CD14-positive monocyte (primary cell): ENCODE measurements around the gene OR1S1. TPM values are rescaled to one million over a fixed set of nuclear protein-coding genes. Genes with fewer than 3 reads are reported as not detected.

Experiments used
- DNase-seq, 3 donors: peaks; one replicate each; pipeline ENCODE4 v3.0.0-alpha.2; 2011 to 2022
- H2AFZ ChIP-seq: 2 replicates; pipeline ENCODE4 v1.6.0; 2012; ENCODE audit warnings: mild to moderate bottlenecking, low read depth, low read length, inconsistent platforms; ENCODE audit not compliant: insufficient read depth, poor library complexity, severe bottlenecking
- H3K27ac ChIP-seq, 2 donors: 1 replicate in 1 of 2; 2 replicates in 1 of 2; pipeline ENCODE4 v1.5.1; 2012 to 2013; ENCODE audit warnings: low read length in 2 of 2, control low read depth in 1 of 2, inconsistent platforms in 1 of 2, low read depth in 1 of 2, mild to moderate bottlenecking in 1 of 2
- H3K27me3 ChIP-seq, 2 donors: one replicate each; pipeline versions ENCODE4 v1.6.0 to v1.6.1; 2011 to 2013; ENCODE audit warnings: low read length in 2 of 2; ENCODE audit not compliant: control insufficient read depth in 2 of 2, insufficient read depth in 2 of 2
- H3K36me3 ChIP-seq, 2 donors: replicated peaks in 1 of 2; 1 replicate in 1 of 2; 2 replicates in 1 of 2; pipeline versions ENCODE4 v1.5.1 to v1.6.1; 2012 to 2013; ENCODE audit warnings: low read length in 2 of 2, control low read depth in 1 of 2, inconsistent platforms in 1 of 2, mild to moderate bottlenecking in 1 of 2; ENCODE audit not compliant: insufficient read depth in 2 of 2, control insufficient read depth in 1 of 2
- H3K4me1 ChIP-seq, 2 donors: 1 replicate in 1 of 2; 2 replicates in 1 of 2; pipeline versions ENCODE4 v1.5.1 to v1.6.1; 2012 to 2013; ENCODE audit warnings: low read length in 2 of 2, control low read depth in 1 of 2, inconsistent platforms in 1 of 2, mild to moderate bottlenecking in 1 of 2, moderate library complexity in 1 of 2; ENCODE audit not compliant: insufficient read depth in 2 of 2, control insufficient read depth in 1 of 2
- H3K4me2 ChIP-seq: replicated peaks from 2 replicates; pipeline ENCODE3; 2012; ENCODE audit warnings: low read length, moderate library complexity, mild to moderate bottlenecking; ENCODE audit not compliant: poor library complexity, severe bottlenecking; ENCODE audit errors: extremely low read depth
- H3K4me3 ChIP-seq, 3 experiments: fragments of 200-600 bp in 1 of 3; sonication (generic) in 1 of 3; replicated peaks in 1 of 3; 1 replicate in 2 of 3; 2 replicates in 1 of 3; pipeline ENCODE4 v1.5.1; 2011 to 2013; ENCODE audit warnings: low read length in 3 of 3, mild to moderate bottlenecking in 3 of 3, control low read depth in 2 of 3, low read depth in 2 of 3, inconsistent platforms in 1 of 3, moderate library complexity in 1 of 3
- H3K79me2 ChIP-seq: 2 replicates; pipeline ENCODE4 v1.6.0; 2012; ENCODE audit warnings: mild to moderate bottlenecking, control low read depth, inconsistent platforms, low read length, moderate library complexity; ENCODE audit not compliant: insufficient read depth
- H3K9ac ChIP-seq: 2 replicates; pipeline ENCODE4 v1.6.0; 2017; ENCODE audit warnings: low read length, mild to moderate bottlenecking; ENCODE audit not compliant: insufficient read depth, poor library complexity, severe bottlenecking
- H3K9me3 ChIP-seq, 2 donors: replicated peaks in 1 of 2; 1 replicate in 1 of 2; 2 replicates in 1 of 2; pipeline versions ENCODE4 v1.5.1 to v1.6.1; 2012 to 2013; ENCODE audit warnings: low read length in 2 of 2, control low read depth in 1 of 2; ENCODE audit not compliant: control insufficient read depth in 1 of 2, insufficient read depth in 1 of 2
- H4K20me1 ChIP-seq: 2 replicates; pipeline ENCODE4 v1.6.0; 2012; ENCODE audit warnings: mild to moderate bottlenecking, low read length, control low read depth, moderate library complexity; ENCODE audit not compliant: insufficient read depth
- H3K27ac Mint-ChIP-seq, 7 donors: one replicate each; pipeline ENCODE4 v1.8.0; 2020; ENCODE audit warnings: mild to moderate bottlenecking in 7 of 7, mixed read lengths in 7 of 7, moderate library complexity in 6 of 7, inconsistent platforms in 2 of 7
- H3K27me3 Mint-ChIP-seq, 3 donors: one replicate each; pipeline ENCODE4 v1.8.0; 2021 to 2022; ENCODE audit warnings: low read depth in 3 of 3, mild to moderate bottlenecking in 3 of 3, mixed read lengths in 3 of 3, moderate library complexity in 3 of 3, inconsistent platforms in 1 of 3
- H3K36me3 Mint-ChIP-seq, 2 donors: one replicate each; pipeline ENCODE4 v1.8.0; 2020; ENCODE audit warnings: mixed read lengths in 2 of 2, inconsistent platforms in 1 of 2, mild to moderate bottlenecking in 1 of 2
- H3K4me1 Mint-ChIP-seq: one replicate; pipeline ENCODE4 v1.8.0; 2020; ENCODE audit warnings: mild to moderate bottlenecking, mixed read lengths
- H3K4me3 Mint-ChIP-seq, 2 donors: one replicate each; pipeline ENCODE4 v1.8.0; 2020; ENCODE audit warnings: mild to moderate bottlenecking in 2 of 2, mixed read lengths in 2 of 2, moderate library complexity in 1 of 2
- H3K9me3 Mint-ChIP-seq, 7 donors: one replicate each; pipeline ENCODE4 v1.8.0; 2020 to 2022; ENCODE audit warnings: mixed read lengths in 7 of 7, mild to moderate bottlenecking in 6 of 7, moderate library complexity in 6 of 7, inconsistent platforms in 2 of 7
- WGBS: methylation state at CpG from one replicate; pipeline ENCODE4 v1.1.5; 2013; ENCODE audit warnings: missing lambda C conversion rate; ENCODE audit not compliant: insufficient coverage; 5-methylcytosine and 5-hydroxymethylcytosine counted together
- intact Hi-C, 2 donors: fragments of 100-400 bp; cut with micrococcal nuclease; formaldehyde crosslinking; loops; one replicate each; pipeline versions ENCODE4 v1.15.0 to v1.15.1; 2023
- polyA plus RNA-seq, 3 donors: library from polyadenylated mRNA; depleted of rRNA in 1 of 3; unstranded in 2 of 3; stranded (reverse) in 1 of 3; fragments of 300-500 nt in 2 of 3; fragments of >200 nt in 1 of 3; fragmentation: Illumina TruSeq in 2 of 3; gene quantifications; 1 replicate in 2 of 3; 2 replicates in 1 of 3; pipeline ENCODE4 v1.2.3, GENCODE V29; 2012 to 2021
- TF ChIP-seq, protein P1 (sequence below): fragments of 200-600 bp; IDR thresholded peaks from one replicate; pipeline ENCODE4 v1.8.0; 2022; ENCODE audit warnings: antibody characterized with exemption, mild to moderate bottlenecking

OR1S1 gene
- polyA plus RNA-seq, 3 donors: not detected

- H3K4me3 ChIP-seq: no peak overlapping the region
- no peak overlapping the region for H3K9ac ChIP-seq
- H3K4me3 Mint-ChIP-seq: no peak overlapping the region
- no peaks in the 10 kb centered on the region for H3K27me3 ChIP-seq
- peaks cover 0 to 2% (median 1%) of the 10 kb centered on the region in 3 donors for H3K27me3 Mint-ChIP-seq
- 94% methylated on average over 4 of the region's 7 CpGs for WGBS
- no peaks in the 10 kb centered on the region for H3K36me3 ChIP-seq
- H3K79me2 ChIP-seq: no peaks in the 10 kb centered on the region
- H4K20me1 ChIP-seq: no peaks in the 10 kb centered on the region
- no peaks in the 10 kb centered on the region for H3K4me1 ChIP-seq
- no peak overlapping the region for H3K4me2 ChIP-seq
- H3K36me3 Mint-ChIP-seq: no peaks in the 10 kb centered on the region
- no peak overlapping the region for H3K27ac ChIP-seq
- peaks cover 0 to 8% (median 2%) of the 10 kb centered on the region in 7 donors for H3K9me3 Mint-ChIP-seq
- TF ChIP-seq, protein P1, sequence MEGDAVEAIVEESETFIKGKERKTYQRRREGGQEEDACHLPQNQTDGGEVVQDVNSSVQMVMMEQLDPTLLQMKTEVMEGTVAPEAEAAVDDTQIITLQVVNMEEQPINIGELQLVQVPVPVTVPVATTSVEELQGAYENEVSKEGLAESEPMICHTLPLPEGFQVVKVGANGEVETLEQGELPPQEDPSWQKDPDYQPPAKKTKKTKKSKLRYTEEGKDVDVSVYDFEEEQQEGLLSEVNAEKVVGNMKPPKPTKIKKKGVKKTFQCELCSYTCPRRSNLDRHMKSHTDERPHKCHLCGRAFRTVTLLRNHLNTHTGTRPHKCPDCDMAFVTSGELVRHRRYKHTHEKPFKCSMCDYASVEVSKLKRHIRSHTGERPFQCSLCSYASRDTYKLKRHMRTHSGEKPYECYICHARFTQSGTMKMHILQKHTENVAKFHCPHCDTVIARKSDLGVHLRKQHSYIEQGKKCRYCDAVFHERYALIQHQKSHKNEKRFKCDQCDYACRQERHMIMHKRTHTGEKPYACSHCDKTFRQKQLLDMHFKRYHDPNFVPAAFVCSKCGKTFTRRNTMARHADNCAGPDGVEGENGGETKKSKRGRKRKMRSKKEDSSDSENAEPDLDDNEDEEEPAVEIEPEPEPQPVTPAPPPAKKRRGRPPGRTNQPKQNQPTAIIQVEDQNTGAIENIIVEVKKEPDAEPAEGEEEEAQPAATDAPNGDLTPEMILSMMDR: no peak
- no peaks in the 10 kb centered on the region for H3K4me1 Mint-ChIP-seq
- intact Hi-C loops: no loop called here
- H2AFZ ChIP-seq: no peak overlapping the region
- no peaks in the 10 kb centered on the region for H3K9me3 ChIP-seq
- H3K27ac Mint-ChIP-seq: no peak overlapping the region
- DNase-seq: no peak
Observed at GRCh38 chr11:58179648-58180047, 32.9 kb upstream of the OR1S1 start.

- Mint-ChIP-seq H3K36me3 (no peaks in the 10 kb centered on the region), H3K9me3 (peaks cover 0 to 4% (median 0%) of the 10 kb centered on the region in 7 donors), H3K27me3 (peaks cover 1 to 5% (median 3%) of the 10 kb centered on the region in 3 donors), H3K4me1 (no peaks in the 10 kb centered on the region), H3K4me3 (no peak overlapping the region), H3K27ac (no peak overlapping the region)
- intact Hi-C loops: no loop called here
- DNase-seq: no peak
- Histone ChIP-seq H3K36me3 (no peaks in the 10 kb centered on the region), H2AFZ (no peak overlapping the region), H3K4me3 (no peak overlapping the region), H3K27ac (no peak overlapping the region), H3K79me2 (no peaks in the 10 kb centered on the region), H3K9me3 (no peaks in the 10 kb centered on the region), H3K4me1 (no peaks in the 10 kb centered on the region), H3K27me3 (no peaks in the 10 kb centered on the region), H3K4me2 (no peak overlapping the region), H4K20me1 (no peaks in the 10 kb centered on the region), H3K9ac (no peak overlapping the region)
- TF ChIP-seq, protein P1: no peak
- no CpG with 5 or more reads among the region's 4 CpGs for WGBS
Observed at GRCh38 chr11:58186938-58187337, 25.6 kb upstream of the OR1S1 start.
